HUDEP-2 (cell line): Measurements from ENCODE around the gene PLG.
"Not testable (repeated sequence)": the region's sequence is repeated elsewhere in the genome, so short reads cannot be mapped to it uniquely, and the experiment has no call there.

Source experiments
- DNase-seq, 76 experiments: peaks; one replicate each; lab custom pipeline; 2025; ENCODE audit not compliant: unreplicated experiment in 76 of 76; lab: John Stamatoyannopoulos, UW

The PLG gene

DNA sequence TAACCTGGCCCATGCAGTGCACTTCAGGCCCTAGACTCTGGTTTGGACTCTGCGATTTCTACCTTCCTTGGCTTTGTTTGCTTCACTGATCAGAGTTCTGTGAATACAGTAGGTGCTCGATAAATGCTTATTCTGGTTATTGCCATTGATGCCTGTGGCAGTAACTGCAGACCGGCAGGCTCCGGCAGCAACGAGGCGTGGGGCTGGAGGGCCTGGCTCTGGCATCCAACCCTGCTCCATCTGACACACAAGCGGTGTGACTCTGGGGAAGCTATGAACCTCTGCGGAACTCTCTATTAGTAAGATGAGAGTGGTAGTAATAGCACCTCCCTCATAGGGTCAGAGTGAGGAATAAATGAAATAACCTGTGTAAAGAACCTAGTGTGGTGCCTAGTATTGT is 66.1 kb downstream of the PLG start:
- DNase-seq = no peak

DNA sequence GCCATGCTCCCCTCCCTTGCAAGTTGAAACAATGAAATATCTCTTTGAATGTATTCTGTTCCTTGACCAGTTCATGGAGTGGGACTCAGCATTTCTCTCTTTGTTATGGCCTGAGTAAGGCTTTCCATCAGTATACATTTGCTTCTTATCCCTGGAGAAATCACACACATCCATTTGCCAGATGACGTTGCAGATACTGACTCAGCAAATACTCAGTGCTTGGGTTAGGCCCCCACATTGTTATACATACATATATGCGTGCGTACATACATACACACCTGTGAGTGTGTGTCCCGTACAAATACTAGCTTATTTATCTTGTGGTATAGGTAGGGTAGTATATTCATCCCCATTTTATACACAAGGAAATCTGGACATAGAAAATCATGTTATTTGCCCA is 72.4 kb downstream of the PLG start:
- DNase-seq = no peak

DNA sequence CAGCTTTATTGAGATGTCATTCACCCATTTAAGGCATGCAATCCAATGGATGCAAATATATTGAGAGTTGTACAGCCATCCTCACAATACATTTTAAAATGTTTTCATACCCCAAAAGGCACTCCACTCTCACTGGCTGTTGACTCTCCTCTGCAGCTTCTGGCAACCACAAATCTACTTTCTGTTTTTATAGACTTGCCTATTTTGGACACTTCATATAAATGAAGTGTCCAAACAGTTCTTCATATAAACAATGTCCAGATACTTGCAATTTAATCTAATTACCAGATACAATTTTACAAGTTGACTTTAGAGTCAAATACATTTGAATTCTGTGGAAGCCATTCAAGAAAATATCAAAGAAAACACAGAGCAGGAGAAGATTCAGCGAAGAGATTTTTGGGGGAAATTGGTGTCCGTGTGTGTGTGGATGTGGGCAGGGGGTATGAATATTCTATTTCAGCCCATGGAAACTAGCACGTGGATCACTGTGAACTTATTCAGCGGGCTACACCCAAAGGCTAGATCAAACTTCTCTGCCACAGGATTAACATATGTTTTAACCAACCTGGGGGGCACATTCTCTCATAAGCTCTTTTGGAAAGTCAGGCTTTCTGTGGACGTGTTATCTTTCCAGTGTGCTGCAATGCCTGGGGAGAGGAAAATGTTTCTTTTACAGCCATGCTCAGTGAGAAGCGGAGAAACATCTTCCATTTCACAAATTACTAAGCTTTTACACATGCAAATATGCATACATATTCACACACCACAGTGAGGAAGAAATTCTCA is 73.9 kb downstream of the PLG start:
- DNase-seq = no peak

DNA sequence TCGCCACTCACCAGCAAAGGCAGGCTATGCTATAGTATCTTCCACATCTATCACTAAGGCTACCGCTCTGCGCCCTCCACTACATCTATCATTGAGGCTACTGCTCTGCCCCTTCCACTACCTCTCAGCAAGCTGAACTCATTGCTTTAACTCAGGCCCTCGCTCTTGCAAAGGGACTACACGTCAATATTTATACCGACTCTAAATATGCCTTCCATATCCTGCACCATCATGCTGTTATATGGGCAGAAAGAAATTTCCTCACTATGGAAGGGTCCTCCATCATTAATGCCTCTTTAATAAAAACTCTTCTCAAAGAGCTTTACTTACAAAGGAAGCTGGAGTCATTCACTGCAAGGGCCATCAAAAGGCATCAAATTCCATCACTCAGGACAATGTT is 77.1 kb downstream of the PLG start:
- not testable (repeated sequence) for DNase-seq

DNA sequence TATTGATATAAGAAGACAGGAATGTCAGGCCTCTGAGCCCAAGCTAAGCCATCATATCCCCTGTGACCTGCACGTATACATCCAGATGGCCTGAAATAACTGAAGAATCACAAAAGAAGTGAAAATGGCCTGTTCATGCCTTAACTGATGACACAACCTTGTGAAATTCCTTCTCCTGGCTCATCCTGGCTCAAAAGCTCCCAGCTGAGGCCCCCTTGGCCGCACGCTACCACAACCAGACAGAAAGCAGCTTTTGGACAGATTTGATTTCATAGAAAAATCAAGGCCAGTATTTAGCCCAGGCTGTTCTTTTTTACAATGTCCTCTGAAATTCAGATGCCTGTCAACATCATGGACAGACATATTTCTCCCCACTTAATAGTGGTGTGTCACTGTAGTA is 78.6 kb downstream of the PLG start:
- DNase-seq = not testable (repeated sequence)

DNA sequence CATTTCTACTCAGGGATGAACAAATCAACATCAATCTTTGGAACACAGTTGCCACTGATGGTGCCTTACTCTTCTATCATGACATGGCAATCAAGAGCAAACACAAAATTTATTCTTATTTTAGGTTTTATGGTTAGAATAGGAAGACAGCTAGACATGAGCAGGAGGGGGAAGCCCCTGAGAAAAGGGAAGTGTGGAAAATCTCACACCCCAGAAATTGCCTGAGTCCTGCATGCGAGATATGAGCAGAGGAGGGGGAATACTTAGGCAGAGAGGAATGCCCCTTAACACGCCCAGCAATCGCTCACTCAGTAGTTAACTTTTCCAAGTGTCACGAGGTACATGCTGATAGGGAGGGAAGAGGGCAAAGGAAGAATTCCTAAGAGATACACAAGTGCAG is 79.3 kb downstream of the PLG start:
- no peak for DNase-seq

DNA sequence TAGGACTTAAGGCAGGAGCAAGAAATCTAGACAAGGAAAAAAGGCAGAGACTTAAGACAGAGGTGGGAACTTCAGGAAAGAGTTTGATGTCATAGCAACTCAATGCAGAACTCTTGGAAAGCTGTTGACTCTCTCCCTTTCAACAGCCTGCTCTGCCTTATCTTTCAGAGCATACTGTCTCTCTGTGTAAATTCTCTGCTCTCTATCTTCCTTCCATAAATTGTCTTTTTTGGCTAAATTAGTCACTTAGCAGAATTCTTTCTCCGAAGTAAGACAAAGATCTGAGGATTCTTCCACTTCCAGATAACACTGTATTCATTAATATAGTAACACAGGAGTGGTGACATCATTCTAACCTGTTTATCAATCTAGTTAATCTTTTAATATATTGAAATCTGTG is 80.2 kb downstream of the PLG start:
- DNase-seq = no peak

DNA sequence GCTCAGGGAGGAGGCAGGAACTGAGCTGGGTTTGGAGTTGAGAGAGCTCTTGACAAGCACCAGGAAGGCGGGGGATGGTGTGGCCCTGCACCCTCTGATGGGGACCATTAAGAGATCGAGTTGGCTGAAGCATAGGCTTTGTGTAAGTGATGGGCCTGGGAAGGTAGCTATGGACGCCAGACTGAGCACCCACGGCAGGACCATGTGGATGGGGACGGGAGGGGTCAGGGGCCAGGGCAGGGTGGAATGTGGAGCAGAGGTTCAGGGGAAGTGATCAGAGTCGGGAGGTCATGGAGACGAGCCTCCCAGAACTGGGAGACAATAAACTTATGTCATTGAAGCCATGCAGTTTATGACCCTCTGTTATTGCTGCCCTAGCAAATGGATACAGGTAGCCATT is 81.7 kb downstream of the PLG start:
- no peak for DNase-seq

DNA sequence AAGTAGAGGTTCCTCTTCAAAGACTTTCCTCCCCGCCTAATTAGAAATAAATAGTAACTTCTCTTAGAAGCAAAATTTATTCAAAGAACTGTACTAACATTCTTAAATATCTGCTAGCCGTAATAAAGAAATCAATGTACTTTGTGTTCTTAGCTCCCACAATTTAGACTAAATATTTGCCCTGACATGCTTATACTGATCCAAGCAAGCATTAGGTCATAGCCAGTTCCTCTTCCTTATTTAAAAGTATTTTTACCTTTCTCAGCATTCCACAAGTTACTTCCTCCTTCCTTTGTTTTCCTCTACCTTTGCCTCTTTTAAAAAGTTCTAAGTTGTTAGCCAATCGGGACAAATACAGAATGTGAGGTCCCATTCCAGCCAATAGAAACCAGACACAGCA is 86.1 kb downstream of the PLG start:
- DNase-seq = not testable (repeated sequence)

DNA sequence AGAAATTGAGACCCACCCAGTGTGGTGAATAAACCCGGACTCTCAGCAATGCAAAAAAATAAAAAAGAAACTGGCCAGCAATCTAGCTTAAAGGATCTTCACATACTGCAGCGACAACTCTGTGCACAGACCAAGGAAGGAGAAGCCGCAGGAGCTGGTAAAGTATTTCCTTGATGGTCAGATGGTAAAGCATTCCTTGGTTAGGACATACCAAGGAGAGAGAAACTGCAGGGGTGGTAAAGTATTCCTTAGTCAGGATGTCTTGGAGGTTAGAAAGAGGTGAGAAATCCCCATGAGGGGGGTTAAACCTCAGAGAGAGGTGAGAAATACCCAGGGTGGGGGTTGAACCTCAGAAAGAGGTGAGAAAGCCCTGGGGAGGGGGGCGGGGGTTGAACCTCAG is 86.8 kb downstream of the PLG start:
- DNase-seq = no peak

DNA sequence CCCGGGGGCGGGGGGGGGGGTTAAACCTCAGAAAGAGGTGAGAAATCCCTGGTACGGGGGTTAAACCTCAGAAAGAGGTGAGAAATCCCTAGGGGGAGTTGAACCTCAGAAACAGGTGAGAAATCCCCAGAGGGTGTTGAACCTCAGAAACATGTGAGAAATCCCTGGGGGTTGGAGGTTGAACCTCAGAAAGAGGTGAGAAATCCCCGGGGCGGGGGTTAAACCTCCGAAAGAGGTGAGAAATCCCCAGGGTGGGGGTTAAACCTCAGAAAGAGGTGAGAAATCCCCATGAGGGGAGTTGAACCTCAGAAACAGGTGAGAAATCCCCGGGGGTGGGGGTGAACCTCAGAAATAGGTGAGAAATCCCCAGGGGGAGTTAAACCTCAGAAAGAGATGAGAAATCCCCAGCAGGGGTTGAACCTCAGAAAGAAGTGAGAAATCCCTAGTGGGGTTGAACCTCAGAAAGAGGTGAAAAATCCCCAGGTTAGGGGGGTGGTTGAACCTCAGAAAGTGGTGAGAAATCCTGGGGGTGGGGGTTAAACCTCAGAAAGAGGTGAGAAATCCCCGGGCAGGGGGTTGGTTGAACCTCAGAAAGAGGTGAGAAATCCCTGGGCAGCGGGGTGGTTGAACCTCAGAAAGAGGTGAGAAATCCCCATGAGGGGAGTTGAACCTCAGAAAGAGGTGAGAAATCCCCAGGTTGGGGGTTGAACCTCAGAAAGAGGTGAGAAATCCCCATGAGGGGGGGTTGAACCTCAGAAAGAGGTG is 87.4 kb downstream of the PLG start:
- no peak for DNase-seq

DNA sequence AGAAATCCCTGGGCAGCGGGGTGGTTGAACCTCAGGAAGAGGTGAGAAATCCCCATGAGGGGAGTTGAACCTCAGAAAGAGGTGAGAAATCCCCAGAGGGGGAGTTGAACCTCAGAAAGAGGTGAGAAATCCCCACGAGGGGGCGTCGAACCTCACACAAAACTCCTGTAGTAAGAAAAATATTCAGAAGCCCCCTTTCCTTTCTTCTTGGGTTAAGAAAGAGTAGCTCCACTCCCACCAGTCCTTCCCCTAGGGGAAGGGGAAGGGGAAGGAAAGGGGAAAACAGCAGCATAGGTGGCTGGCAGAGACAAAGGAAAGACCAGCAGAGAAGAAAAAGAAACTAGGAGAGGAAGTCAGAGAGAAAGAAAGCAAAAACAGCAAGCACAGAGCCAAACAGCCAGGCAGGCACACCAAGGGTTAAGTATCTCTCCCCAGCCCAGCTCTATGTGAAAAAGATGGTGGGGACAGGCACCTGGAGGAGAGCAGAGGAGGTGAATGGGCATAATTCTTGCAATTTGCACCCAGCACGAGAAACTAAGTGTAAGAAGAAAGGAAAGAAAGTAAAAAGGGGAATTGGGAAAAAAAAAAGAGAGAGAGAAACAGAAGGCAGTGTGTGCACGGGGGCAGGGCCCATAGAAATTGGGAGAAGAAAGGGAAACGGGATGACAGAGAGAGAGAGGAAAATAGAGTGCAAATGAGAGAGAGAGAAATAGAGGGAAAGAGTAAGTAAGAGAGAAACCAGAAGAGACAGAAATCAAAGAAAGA is 88.2 kb downstream of the PLG start:
- DNase-seq = peak in 7 of 76 experiments; percentile 16 to 61 (median 51)

DNA sequence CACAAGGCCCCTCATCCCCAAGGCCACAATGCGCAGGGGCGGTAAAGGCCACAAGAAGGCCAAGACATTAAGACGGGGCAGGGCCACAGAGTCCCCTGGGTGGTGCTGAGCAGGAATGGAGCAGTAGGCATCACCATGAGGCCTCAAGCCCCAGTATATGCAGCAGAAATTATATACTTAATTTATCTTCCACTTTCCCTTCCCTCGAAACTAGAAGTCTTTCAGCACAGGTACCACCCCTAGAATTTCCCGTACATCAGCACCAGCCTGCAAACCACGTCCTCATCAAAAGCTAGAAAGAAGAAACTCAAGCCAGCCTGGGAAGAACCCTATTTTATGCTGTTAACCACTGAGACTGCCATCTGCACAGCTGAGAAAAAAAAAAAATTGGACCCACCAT is 89.4 kb downstream of the PLG start:
- peak in 9 of 76 experiments; percentile 13 to 71 (median 41) for DNase-seq

DNA sequence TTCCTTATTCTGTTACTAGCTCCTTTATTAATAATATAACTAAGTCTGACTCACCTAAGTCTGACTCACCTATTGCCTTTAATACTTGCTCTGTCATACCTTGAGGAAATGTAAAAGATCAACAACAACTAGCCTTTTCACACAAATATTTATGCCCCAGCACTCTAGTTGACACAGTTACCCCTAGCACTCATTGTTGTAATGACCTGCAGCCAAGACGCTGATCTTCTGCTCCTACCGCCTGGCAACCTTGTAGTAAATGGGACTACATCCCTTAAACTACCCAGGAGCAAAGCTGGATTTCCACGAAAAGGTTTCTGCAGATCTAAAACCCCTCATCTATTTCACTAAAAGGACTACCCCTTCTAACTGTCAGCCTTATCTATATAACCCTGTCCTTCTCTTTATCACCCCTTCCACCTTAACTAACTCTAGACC is 90.0 kb downstream of the PLG start:
- DNase-seq = peak in 20 of 76 experiments; percentile 15 to 69 (median 45)

DNA sequence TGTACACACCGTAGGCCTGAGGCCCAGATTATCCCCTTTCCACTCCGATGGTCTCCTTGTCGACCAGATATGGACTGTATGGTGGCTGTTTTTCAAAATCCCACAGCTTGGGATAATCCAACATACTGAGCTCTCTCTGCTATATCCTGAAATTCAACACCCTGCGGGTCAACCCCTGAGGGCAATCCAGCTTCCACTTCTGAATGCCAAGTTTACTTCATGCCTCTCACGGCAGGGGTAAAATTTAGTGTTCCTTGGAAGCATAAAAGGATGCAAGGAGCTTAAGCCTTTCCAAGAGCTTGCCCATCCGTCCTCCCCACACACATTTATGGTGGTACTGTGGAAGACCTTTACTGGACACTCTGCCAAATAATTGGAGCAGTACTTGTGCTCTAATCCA is 90.7 kb downstream of the PLG start:
- DNase-seq = no peak

DNA sequence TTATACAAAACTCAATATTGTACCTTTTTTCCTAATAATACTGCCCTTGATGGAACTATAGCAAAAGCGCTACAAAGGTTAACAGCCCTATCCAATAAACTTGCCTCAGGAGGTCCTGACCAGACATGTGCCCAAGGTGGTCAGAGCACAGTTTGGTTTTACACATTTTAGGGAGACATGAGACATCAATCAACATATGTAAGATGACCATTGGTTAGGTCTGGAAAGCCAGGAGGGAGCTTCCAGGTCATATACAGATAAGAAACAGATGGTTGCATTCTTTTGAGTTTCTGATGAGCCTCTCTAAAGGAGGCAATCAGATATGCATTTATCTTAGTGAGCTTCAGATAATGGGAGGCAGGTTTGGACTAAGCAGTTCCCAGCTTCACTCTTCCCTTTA is 91.6 kb downstream of the PLG start:
- DNase-seq = peak in 7 of 76 experiments; percentile 10 to 62 (median 22)

DNA sequence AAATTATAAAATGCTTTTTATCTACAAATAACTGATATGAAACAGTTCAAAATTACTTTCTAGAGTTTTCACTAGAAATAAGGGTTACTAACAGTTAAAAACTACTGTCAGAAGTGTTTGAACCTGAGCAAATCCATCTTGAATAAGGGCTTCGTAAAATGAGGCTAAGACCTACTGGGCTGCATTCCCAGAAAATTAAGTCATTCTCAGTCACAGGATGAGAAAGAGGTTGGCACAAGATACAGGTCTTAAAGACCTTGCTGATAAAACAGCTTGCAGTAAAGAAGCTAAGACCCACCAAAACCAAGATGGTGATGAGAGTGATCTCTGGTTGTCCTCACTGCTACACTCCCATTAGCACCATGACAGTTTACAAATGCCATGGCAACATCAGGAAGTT is 93.7 kb downstream of the PLG start:
- DNase-seq = peak in 2 of 76 experiments; percentile 18 to 31

DNA sequence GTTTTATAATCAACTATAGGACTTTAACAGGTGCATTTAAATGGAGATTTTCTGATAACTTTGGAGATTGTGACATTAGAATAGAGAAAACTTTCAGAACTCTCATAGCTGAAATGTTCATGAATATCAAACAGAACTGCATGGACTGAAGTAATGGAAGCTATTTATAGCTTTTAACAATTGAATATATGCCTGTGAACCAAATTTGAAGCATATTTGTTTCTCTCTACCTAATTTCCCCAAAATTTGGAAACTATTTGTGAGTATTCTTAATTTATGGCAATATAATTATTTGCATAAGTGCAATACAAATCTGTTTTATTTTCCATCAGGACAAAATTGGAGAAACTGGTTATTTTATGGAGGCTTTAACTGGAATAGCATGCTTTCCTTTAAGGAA is 96.6 kb downstream of the PLG start:
- no peak for DNase-seq

DNA sequence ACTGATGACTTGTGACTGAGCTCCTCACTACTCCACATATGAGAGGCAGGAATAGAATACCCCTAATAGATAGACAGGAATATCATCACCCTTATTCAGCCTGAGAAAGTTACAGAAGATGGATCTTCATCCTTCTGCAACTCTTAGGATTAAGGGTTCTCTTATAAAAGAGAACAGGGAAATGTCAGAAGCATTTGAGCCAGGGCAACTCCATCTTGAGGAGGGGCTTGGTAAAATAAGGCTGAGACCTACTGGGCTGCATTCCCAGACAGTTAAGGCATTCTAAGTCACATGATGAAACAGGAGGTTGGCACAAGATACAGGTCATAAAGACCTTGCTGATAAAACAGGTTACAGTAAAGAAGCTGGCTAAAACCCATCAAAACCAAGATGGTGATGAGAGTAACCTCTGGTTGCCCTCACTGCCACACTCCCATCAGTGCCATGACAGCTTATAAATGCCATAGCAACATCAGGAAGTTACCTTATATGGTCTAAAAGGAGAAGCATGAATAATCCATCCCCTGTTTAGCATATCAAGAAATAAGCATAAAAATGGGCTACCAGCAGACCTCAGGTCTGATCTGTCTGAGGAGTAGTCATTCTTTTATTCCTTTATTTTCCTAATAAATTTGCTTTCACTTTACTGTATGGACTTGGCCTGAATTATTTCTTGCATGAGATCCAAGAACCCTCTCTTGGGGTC is 97.9 kb downstream of the PLG start:
- peak in 3 of 76 experiments; percentile 15 to 28 (median 16) for DNase-seq

DNA sequence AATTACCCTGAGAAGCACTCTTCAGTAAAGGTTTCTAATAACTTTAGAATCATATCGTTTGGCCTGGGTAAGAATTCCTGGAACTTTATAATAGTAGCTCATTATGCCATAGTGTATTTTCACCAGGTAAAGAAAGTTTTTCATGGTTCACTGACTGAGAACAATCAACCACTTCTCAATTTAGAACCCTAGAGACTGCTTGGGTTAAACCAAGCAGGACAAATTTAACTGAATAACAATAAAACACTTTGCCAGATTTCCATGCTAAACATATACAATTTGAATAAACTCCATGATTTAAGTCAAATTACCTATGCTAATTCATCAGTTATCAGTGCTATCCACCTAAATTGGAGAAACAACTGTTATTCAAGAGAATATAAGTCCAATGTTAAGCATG is 99.4 kb downstream of the PLG start:
- no peak for DNase-seq

DNA sequence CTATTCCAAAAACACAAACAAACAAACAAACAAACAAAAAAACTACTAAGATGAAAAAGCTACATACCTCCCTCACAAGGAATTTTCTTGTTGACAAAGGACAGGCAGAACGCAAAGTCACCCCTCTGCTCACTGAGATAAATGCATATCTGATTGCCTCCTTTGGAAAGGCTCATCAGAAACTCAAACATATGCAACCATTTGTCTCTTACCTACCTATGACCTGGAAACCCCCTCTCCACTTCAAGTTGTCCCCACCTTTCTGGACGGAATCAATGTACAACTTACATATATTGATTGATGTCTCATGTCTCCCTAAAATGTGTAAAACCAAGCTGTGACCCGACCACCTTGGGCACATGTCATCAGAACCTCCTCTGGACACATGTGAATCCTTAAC is 100.0 kb downstream of the PLG start:
- peak in 8 of 76 experiments; percentile 7 to 35 (median 24) for DNase-seq
